Activated T-cell treated with anti-CD3 and anti-CD28 coated beads, Interleukin-2, amount 50 U/mL, for 24 hours (primary cell): ENCODE data around the gene COL15A1.

Experiments
- DNase-seq: peaks from one replicate; pipeline ENCODE4 v3.0.0-alpha.2; 2020
- H3K27ac Mint-ChIP-seq: 2 replicates; pipeline ENCODE4 v1.8.0; 2020; ENCODE audit warnings: mild to moderate bottlenecking, mixed read lengths
- H3K27me3 Mint-ChIP-seq: 2 replicates; pipeline ENCODE4 v1.8.0; 2020; ENCODE audit warnings: mixed read lengths
- H3K36me3 Mint-ChIP-seq: 2 replicates; pipeline ENCODE4 v1.8.0; 2020; ENCODE audit warnings: low read depth, mixed read lengths
- H3K4me1 Mint-ChIP-seq: 2 replicates; pipeline ENCODE4 v1.8.0; 2020; ENCODE audit warnings: low read depth, mixed read lengths
- H3K4me3 Mint-ChIP-seq: 2 replicates; pipeline ENCODE4 v1.8.0; 2020; ENCODE audit warnings: mild to moderate bottlenecking, moderate library complexity, mixed read lengths
- H3K9me3 Mint-ChIP-seq: 2 replicates; pipeline ENCODE4 v1.8.0; 2020; ENCODE audit warnings: mixed read lengths

COL15A1 gene

DNA sequence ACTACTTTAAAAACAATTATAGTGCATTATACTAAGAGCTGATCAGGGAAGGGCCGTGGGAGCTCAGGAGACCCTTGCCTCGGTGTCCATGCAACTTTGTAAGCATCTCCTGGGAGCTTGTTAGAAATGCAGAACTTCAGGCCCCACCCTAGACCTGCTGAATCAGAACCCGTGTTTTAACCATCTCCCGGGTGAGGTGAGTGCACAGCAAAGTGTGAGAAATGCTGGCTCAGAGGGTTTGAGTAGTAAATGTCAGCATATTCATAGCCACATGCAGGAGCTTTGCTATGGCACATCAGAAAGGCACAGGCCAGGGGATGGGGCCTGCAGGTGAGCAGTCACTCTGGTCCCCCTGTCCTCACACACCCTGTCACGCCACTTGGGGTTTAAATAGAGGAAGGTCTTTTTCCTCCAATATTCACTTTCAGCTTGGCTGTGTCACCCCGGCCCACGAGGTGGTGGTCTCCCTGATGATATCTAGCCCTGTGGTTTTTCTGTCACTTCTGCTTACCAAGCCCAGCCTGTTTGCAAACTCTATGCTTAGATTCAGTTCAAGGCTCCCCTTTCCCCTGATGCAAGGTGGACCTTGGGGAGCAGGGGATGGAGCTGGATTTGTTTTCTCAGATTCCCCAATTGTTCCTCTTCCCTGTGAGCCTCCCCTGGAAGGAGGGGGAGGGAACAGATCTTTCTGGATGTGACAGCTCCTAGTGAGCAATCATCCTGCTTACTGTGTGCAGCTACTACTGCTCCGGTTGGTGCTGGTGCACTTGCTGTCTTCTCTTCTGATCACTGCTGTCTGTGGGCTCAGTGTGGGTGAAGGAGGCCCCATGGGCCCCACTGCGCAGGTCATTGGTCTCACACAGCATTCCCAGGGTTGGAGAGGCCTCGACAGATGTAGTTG lies 109.4 kb downstream of the COL15A1 start:
- Mint-ChIP-seq H3K36me3 (no peaks in the 10 kb centered on the region), H3K27me3 (no peaks in the 10 kb centered on the region), H3K27ac (no peak overlapping the region), H3K4me1 (peaks cover 75% of the 10 kb centered on the region), H3K4me3 (no peak overlapping the region), H3K9me3 (no peaks in the 10 kb centered on the region)
- no peak for DNase-seq

- Mint-ChIP-seq H3K9me3 (no peaks in the 10 kb centered on the region), H3K4me3 (no peak overlapping the region), H3K27me3 (no peaks in the 10 kb centered on the region), H3K4me1 (peaks cover 81% of the 10 kb centered on the region), H3K36me3 (no peaks in the 10 kb centered on the region), H3K27ac (no peak overlapping the region)
- DNase-seq: no peak
Observed at GRCh38 chr9:99054581-99054980, 110.9 kb downstream of the COL15A1 start.

DNA sequence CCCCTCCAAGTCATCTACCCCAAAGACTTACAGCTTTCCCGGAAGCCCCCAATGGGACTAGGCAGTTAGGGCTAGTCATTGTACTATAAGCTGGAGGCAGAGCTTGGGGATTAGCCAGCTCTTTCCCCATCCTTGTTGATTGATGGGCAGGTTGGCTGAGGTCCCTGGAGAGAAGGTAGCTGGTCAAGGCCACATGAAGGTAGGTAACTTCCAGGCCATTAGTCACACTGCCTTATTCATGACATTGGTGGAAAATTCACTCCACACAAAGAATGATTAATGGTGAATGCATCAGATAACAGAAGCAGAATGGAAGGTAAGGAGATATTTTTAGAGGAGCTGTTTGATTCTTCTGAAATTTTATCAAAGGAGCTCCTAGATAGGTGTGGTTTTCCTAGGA lies 111.7 kb downstream of the COL15A1 start:
- no peaks in the 10 kb centered on the region for H3K36me3 Mint-ChIP-seq
- H3K27ac Mint-ChIP-seq: no peak overlapping the region
- DNase-seq: no peak

GRCh38 chr9:99056186-99056585 lies 112.5 kb downstream of the COL15A1 start:
- H3K27me3 Mint-ChIP-seq: no peaks in the 10 kb centered on the region
- peaks cover 81% of the 10 kb centered on the region for H3K4me1 Mint-ChIP-seq
- H3K27ac Mint-ChIP-seq: no peak overlapping the region
- H3K36me3 Mint-ChIP-seq: no peaks in the 10 kb centered on the region
- DNase-seq: no peak
- no peaks in the 10 kb centered on the region for H3K9me3 Mint-ChIP-seq
- H3K4me3 Mint-ChIP-seq: no peak overlapping the region

More for the DNA sequence above, 111.7 kb downstream of the COL15A1 start:
- Mint-ChIP-seq H3K27me3 (no peaks in the 10 kb centered on the region), H3K9me3 (no peaks in the 10 kb centered on the region), H3K4me3 (no peak overlapping the region), H3K4me1 (peaks cover 77% of the 10 kb centered on the region)

DNA sequence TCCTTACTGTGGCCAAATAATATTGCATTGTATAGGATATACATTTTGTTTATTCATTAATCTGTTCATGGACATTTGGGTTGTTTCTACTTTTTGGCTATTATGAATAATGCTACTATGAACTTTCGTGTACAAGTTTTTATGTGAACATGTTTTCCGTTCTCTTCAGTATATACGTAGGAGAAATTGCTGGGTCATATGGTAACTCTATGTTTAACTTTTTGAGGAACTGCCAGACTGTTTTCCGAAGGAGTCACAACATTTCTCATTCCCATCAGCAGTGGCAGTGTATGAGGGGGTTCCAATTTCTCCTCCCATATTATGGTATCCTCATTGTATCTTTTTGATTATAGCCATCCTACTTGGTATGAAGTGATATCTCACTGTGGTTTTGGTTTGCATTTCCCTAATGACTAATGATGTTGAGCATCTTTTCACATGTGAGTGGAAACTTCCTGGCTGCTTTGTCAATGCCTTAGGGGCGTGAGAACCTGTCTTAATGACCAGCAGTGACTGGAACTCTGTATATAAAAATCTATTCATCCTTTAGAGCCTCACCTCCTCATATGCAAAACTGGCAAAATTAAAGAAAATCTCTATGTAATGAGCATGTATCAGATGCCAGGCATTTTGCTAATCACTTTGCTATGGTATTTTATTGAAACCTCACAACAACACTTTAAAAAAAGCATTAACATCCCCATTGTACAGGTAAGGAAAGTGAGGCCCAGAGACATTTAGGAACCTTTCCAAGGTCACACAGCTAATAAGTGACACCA lies 113.4 kb downstream of the COL15A1 start:
- peaks cover 82% of the 10 kb centered on the region for H3K4me1 Mint-ChIP-seq
- H3K27me3 Mint-ChIP-seq: no peaks in the 10 kb centered on the region
- peak overlapping the region; percentile 54 for H3K27ac Mint-ChIP-seq
- DNase-seq: no peak
- no peaks in the 10 kb centered on the region for H3K9me3 Mint-ChIP-seq
- peak overlapping the region; percentile 60 for H3K4me3 Mint-ChIP-seq
- H3K36me3 Mint-ChIP-seq: no peaks in the 10 kb centered on the region

- Mint-ChIP-seq H3K9me3 (no peaks in the 10 kb centered on the region), H3K27ac (peak overlapping the region; percentile 54), H3K27me3 (no peaks in the 10 kb centered on the region), H3K4me1 (peaks cover 78% of the 10 kb centered on the region), H3K36me3 (no peaks in the 10 kb centered on the region), H3K4me3 (peak overlapping the region; percentile 60)
- DNase-seq: peak; percentile 68
Observed at GRCh38 chr9:99057665-99058625, 114.2 kb downstream of the COL15A1 start.

GRCh38 chr9:99058964-99059921 lies 115.5 kb downstream of the COL15A1 start:
- H3K4me1 Mint-ChIP-seq: peaks cover 75% of the 10 kb centered on the region
- no peaks in the 10 kb centered on the region for H3K9me3 Mint-ChIP-seq
- H3K27ac Mint-ChIP-seq: peak overlapping the region; percentile 27
- peak overlapping the region; percentile 11 for H3K4me3 Mint-ChIP-seq
- no peaks in the 10 kb centered on the region for H3K27me3 Mint-ChIP-seq
- no peaks in the 10 kb centered on the region for H3K36me3 Mint-ChIP-seq
- DNase-seq: no peak

DNA sequence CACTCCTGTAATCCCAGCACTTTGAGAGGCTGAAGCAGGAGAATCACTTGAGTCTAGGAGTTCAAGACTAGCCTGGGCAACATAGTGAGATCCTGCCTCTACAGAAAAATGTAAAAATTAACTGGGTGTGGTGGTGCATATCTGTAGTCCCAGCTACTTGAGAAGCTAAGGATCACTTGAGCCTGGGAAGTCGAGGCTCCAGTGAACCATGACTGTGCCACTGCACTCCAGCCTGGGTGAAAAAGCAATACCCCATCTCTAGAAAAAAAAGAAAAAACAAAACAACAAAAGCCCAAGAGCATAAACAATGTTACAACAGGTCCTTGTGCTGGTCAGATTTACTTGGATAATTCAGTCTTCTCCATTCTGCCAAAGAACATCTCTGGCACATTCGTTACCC lies 116.9 kb downstream of the COL15A1 start:
- Mint-ChIP-seq H3K27ac (no peak overlapping the region), H3K4me3 (no peak overlapping the region), H3K27me3 (no peaks in the 10 kb centered on the region), H3K36me3 (no peaks in the 10 kb centered on the region), H3K4me1 (peaks cover 67% of the 10 kb centered on the region), H3K9me3 (no peaks in the 10 kb centered on the region)
- no peak for DNase-seq

GRCh38 chr9:99062549-99062948 lies 118.8 kb downstream of the COL15A1 start:
- Mint-ChIP-seq H3K4me1 (peaks cover 48% of the 10 kb centered on the region), H3K36me3 (no peaks in the 10 kb centered on the region), H3K27me3 (no peaks in the 10 kb centered on the region), H3K4me3 (no peak overlapping the region), H3K27ac (no peak overlapping the region), H3K9me3 (no peaks in the 10 kb centered on the region)
- DNase-seq: no peak

GRCh38 chr9:99063522-99063921 lies 119.8 kb downstream of the COL15A1 start:
- DNase-seq: no peak
- H3K27me3 Mint-ChIP-seq: no peaks in the 10 kb centered on the region
- no peaks in the 10 kb centered on the region for H3K36me3 Mint-ChIP-seq
- no peak overlapping the region for H3K4me3 Mint-ChIP-seq
- H3K9me3 Mint-ChIP-seq: no peaks in the 10 kb centered on the region
- H3K27ac Mint-ChIP-seq: no peak overlapping the region
- H3K4me1 Mint-ChIP-seq: peaks cover 40% of the 10 kb centered on the region

DNA sequence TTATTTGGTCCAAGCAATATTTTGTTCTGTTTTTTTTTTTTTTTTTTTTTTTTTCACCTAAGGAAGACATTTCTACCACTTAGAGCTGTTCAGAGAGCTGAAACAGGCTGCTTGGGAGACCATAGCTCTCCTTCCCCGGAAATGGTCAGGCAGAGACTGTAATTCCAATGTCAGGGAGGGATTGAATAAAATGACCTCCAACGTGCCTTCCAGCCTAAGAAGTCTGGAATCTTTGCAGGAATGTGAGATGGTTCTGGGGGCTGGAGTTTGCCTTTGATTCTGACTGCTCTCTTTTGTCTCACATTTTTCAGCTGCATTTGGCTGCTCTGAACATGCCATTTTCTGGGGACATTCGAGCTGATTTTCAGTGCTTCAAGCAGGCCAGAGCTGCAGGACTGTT lies 122.9 kb downstream of the COL15A1 start:
- Mint-ChIP-seq H3K4me3 (no peak overlapping the region), H3K4me1 (peaks cover 47% of the 10 kb centered on the region), H3K27me3 (no peaks in the 10 kb centered on the region), H3K27ac (no peak overlapping the region), H3K9me3 (no peaks in the 10 kb centered on the region), H3K36me3 (no peaks in the 10 kb centered on the region)
- DNase-seq: no peak

DNA sequence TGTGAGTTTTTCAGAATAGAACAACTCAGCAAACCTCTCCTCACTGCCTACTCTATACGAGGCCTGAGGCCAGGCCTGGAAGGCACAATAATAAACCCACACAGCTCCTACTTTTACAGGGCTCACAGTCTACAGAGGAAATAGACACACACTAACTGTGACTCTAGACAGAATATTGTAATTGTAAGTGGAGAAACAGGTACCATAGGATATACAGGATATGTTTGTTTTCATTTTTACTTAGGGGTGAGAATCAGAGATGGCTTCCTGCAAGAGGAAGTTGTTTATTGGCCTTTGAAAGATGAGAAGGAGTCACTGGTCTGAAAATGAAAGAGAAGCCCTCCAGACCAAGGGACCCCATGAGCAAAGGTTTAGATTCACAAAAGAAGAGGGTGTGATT lies 125.4 kb downstream of the COL15A1 start:
- no peak overlapping the region for H3K4me3 Mint-ChIP-seq
- no peak overlapping the region for H3K27ac Mint-ChIP-seq
- no peaks in the 10 kb centered on the region for H3K27me3 Mint-ChIP-seq
- no peak for DNase-seq
- H3K4me1 Mint-ChIP-seq: peaks cover 35% of the 10 kb centered on the region
- H3K9me3 Mint-ChIP-seq: no peaks in the 10 kb centered on the region
- H3K36me3 Mint-ChIP-seq: no peaks in the 10 kb centered on the region

GRCh38 chr9:99069546-99069945 lies 125.8 kb downstream of the COL15A1 start:
- Mint-ChIP-seq H3K27me3 (no peaks in the 10 kb centered on the region), H3K9me3 (no peaks in the 10 kb centered on the region), H3K4me1 (peaks cover 31% of the 10 kb centered on the region), H3K27ac (no peak overlapping the region), H3K36me3 (no peaks in the 10 kb centered on the region), H3K4me3 (no peak overlapping the region)
- DNase-seq: no peak
